WERI-Rb-1 (cell line): ENCODE measurements around the gene MALT1.
"Not testable (repeated sequence)": the region's sequence is repeated elsewhere in the genome, so short reads cannot be mapped to it uniquely, and the experiment has no call there.

ENCODE experiments used
- DNase-seq: peaks from one replicate; pipeline ENCODE4 v3.0.0-alpha.2; 2020
- H3K27ac ChIP-seq: fragments of 250-450 bp; sonication (Bioruptor Pico); 2 replicates; pipeline ENCODE4 v1.5.1; 2020; ENCODE audit warnings: mild to moderate bottlenecking, moderate library complexity
- H3K27me3 ChIP-seq: fragments of 250-450 bp; sonication (Bioruptor Pico); 2 replicates; pipeline ENCODE4 v1.5.1; 2021; ENCODE audit warnings: mild to moderate bottlenecking, low read depth, moderate library complexity; ENCODE audit not compliant: insufficient read depth, severe bottlenecking
- H3K36me3 ChIP-seq: fragments of 250-450 bp; sonication (Bioruptor Pico); 2 replicates; pipeline ENCODE4 v1.5.1; 2020; ENCODE audit warnings: mild to moderate bottlenecking, moderate library complexity
- H3K4me3 ChIP-seq: 2 replicates; pipeline ENCODE4 v1.5.1; 2011; ENCODE audit warnings: low read depth, mild to moderate bottlenecking, control low read depth, low read length
- H3K9me3 ChIP-seq: fragments of 250-450 bp; sonication (Bioruptor Pico); 2 replicates; pipeline ENCODE4 v1.5.1; 2021; ENCODE audit warnings: mild to moderate bottlenecking, moderate library complexity; ENCODE audit not compliant: severe bottlenecking
- CTCF ChIP-seq: IDR thresholded peaks from 2 replicates; pipeline ENCODE4 v1.5.1; 2011; ENCODE audit warnings: low read depth, mild to moderate bottlenecking, control low read depth, inconsistent platforms, low read length

MALT1 gene

GRCh38 chr18:58639237-58639636 lies 32.0 kb upstream of the MALT1 start:
- H3K36me3 ChIP-seq, result no peaks in the 10 kb centered on the region
- no peak overlapping the region for H3K4me3 ChIP-seq
- no peak for TF ChIP-seq CTCF
- no peak overlapping the region for H3K27ac ChIP-seq
- DNase-seq, result no peak
- no peaks in the 10 kb centered on the region for H3K27me3 ChIP-seq
- H3K9me3 ChIP-seq, result no peaks in the 10 kb centered on the region

- DNase-seq, result no peak
- Histone ChIP-seq H3K36me3 (no peaks in the 10 kb centered on the region), H3K9me3 (no peaks in the 10 kb centered on the region), H3K27ac (no peak overlapping the region), H3K4me3 (no peak overlapping the region), H3K27me3 (no peaks in the 10 kb centered on the region)
- TF ChIP-seq CTCF, result no peak
Measured at GRCh38 chr18:58639751-58640427, 31.4 kb upstream of the MALT1 start.

- Histone ChIP-seq H3K4me3 (no peak overlapping the region), H3K36me3 (no peaks in the 10 kb centered on the region), H3K27ac (no peak overlapping the region)
Measured at GRCh38 chr18:58640428-58640805, 30.8 kb upstream of the MALT1 start.

GRCh38 chr18:58640891-58641610 lies 30.2 kb upstream of the MALT1 start:
- no peaks in the 10 kb centered on the region for H3K36me3 ChIP-seq
- H3K27ac ChIP-seq, result no peak overlapping the region
- H3K9me3 ChIP-seq, result no peaks in the 10 kb centered on the region
- no peak for DNase-seq
- TF ChIP-seq CTCF, result no peak
- no peaks in the 10 kb centered on the region for H3K27me3 ChIP-seq
- H3K4me3 ChIP-seq, result no peak overlapping the region

More at GRCh38 chr18:58640428-58640805, 30.8 kb upstream of the MALT1 start:
- DNase-seq, result no peak
- Histone ChIP-seq H3K27me3 (no peaks in the 10 kb centered on the region), H3K9me3 (no peaks in the 10 kb centered on the region)
- no peak for TF ChIP-seq CTCF

- not testable (repeated sequence) for H3K36me3 ChIP-seq, H3K4me3 ChIP-seq, DNase-seq, H3K27ac ChIP-seq, H3K9me3 ChIP-seq, H3K27me3 ChIP-seq
Measured at GRCh38 chr18:58643557-58643956, 27.7 kb upstream of the MALT1 start.

- no peak overlapping the region for H3K4me3 ChIP-seq
- no peak for DNase-seq
- no peaks in the 10 kb centered on the region for H3K9me3 ChIP-seq
- H3K27me3 ChIP-seq, result no peaks in the 10 kb centered on the region
- H3K36me3 ChIP-seq, result no peaks in the 10 kb centered on the region
- TF ChIP-seq CTCF, result no peak
- no peak overlapping the region for H3K27ac ChIP-seq
Measured at GRCh38 chr18:58645398-58645797, 25.9 kb upstream of the MALT1 start.
